HepG2 (cell line): ENCODE measurements around the gene NDE1. TPM values are rescaled to one million over a fixed set of nuclear protein-coding genes. Genes with fewer than 3 reads are reported as not detected.

ENCODE experiments used
- ARID3A ChIP-seq: IDR thresholded peaks from 2 replicates; pipeline ENCODE4 v1.6.1; 2012; ENCODE audit warnings: low read depth, low read length, improper control_type of control experiment
- ATAD3A ChIP-seq: sonication (generic); formaldehyde crosslinking; IDR thresholded peaks from 2 replicates; pipeline ENCODE4 v1.4.0; 2020; ENCODE audit warnings: missing genetic modification reagents
- CREBL2 ChIP-seq: sonication (generic); formaldehyde crosslinking; IDR thresholded peaks from 2 replicates; pipeline ENCODE4 v1.8.1; 2023; ENCODE audit warnings: missing genetic modification reagents, mild to moderate bottlenecking, borderline replicate concordance
- HMGXB3 ChIP-seq: sonication (generic); formaldehyde crosslinking; IDR thresholded peaks from 2 replicates; pipeline ENCODE4 v1.4.0; 2020; ENCODE audit warnings: missing genetic modification reagents, borderline replicate concordance
- PHB2 ChIP-seq: fragments of 450-650 bp; IDR thresholded peaks from 2 replicates; pipeline ENCODE4 v1.6.1; 2018; ENCODE audit not compliant: partially characterized antibody
- SIN3B ChIP-seq: fragments of 150-350 bp; IDR thresholded peaks from 2 replicates; pipeline ENCODE4 v1.6.1; 2014; ENCODE audit warnings: low read length
- SMARCE1 ChIP-seq: fragments of 450-650 bp; IDR thresholded peaks from 2 replicates; pipeline ENCODE4 v1.6.1; 2017; ENCODE audit warnings: borderline replicate concordance
- TCF7L2 ChIP-seq: IDR thresholded peaks from 2 replicates; pipeline ENCODE4 v1.6.1; 2011; ENCODE audit warnings: mild to moderate bottlenecking, low read depth, low read length, moderate library complexity
- UBTF ChIP-seq: sonication (generic); formaldehyde crosslinking; IDR thresholded peaks from 2 replicates; pipeline ENCODE4 v1.4.0; 2020; ENCODE audit warnings: mild to moderate bottlenecking, missing genetic modification reagents
- ZBTB39 ChIP-seq: sonication (generic); formaldehyde crosslinking; IDR thresholded peaks from 2 replicates; pipeline ENCODE4 v1.5.0; 2020; ENCODE audit warnings: missing genetic modification reagents
- ZNF282 ChIP-seq: fragments of 450-650 bp; IDR thresholded peaks from 2 replicates; pipeline ENCODE4 v1.6.1; 2018; ENCODE audit not compliant: partially characterized antibody
- ZNF33A ChIP-seq: sonication (generic); formaldehyde crosslinking; IDR thresholded peaks from 2 replicates; pipeline ENCODE4 v1.5.1; 2020; ENCODE audit warnings: missing genetic modification reagents, mild to moderate bottlenecking, moderate library complexity, borderline replicate concordance
- ZNF362 ChIP-seq: sonication (generic); formaldehyde crosslinking; IDR thresholded peaks from 2 replicates; pipeline ENCODE4 v1.4.0; 2020; ENCODE audit warnings: missing genetic modification reagents, mild to moderate bottlenecking, borderline replicate concordance
- ZNF800 ChIP-seq: sonication (generic); formaldehyde crosslinking; IDR thresholded peaks from 2 replicates; pipeline ENCODE4 v1.4.0; 2020; ENCODE audit warnings: missing genetic modification reagents
- ZSCAN9 ChIP-seq: IDR thresholded peaks from 2 replicates; pipeline ENCODE4 v1.6.1; 2016; ENCODE audit warnings: borderline replicate concordance
- polyA plus RNA-seq, 8 experiments: library from polyadenylated mRNA; depleted of rRNA in 3 of 8; stranded (reverse) in 7 of 8; unstranded in 1 of 8; fragments of >200 nt; fragmentation: Illumina TruSeq in 4 of 8; extraction: Trizol in 4 of 8; gene quantifications; 2 replicates each; pipeline versions ENCODE4 v1.2.1 to v1.2.3, GENCODE V29; 2011 to 2016; ENCODE audit warnings: low read depth in 4 of 8, missing spikeins in 1 of 8, mixed read lengths in 1 of 8; ENCODE audit not compliant: insufficient read depth in 1 of 8
- total RNA-seq, 5 experiments: library from RNA; depleted of rRNA; stranded (reverse); fragments of >200 nt; fragmentation: Illumina TruSeq; extraction: Trizol; gene quantifications; 2 replicates each; pipeline ENCODE4 v1.2.3, GENCODE V29; 2016; ENCODE audit warnings: low read depth in 1 of 5

Gene NDE1
- total and polyA plus RNA-seq, 2 of the 13 experiments (the other 11 are each of a cell fraction or from before 2014, with no cell fraction given): 40.9 to 72.5 TPM

GRCh38 chr16:15650698-15651171 is 690 bp downstream of the NDE1 start (continued):
- TF ChIP-seq ZNF33A (CRISPR knock-in tag): no peak
- no peak for TF ChIP-seq ZSCAN9 (CRISPR knock-in tag)
- TF ChIP-seq ATAD3A (CRISPR knock-in tag): no peak
- no peak for TF ChIP-seq SMARCE1
- TF ChIP-seq HMGXB3 (CRISPR knock-in tag): no peak
- TF ChIP-seq ZNF362 (CRISPR knock-in tag): no peak
- no peak; the same call in 1 of the 2 replicates for TF ChIP-seq ZBTB39 (CRISPR knock-in tag)
- TF ChIP-seq ARID3A: no peak
- no peak for TF ChIP-seq CREBL2
- TF ChIP-seq UBTF (CRISPR knock-in tag): peak; percentile 8; the same call in 1 of the 2 replicates
- no peak for TF ChIP-seq ZNF800
- TF ChIP-seq PHB2: no peak
- no peak for TF ChIP-seq ZNF282
- no peak for TF ChIP-seq SIN3B
- no peak for TF ChIP-seq TCF7L2
